GM12878 (cell line): Measurements from ENCODE around the gene LSM3. TPM values are rescaled to one million over a fixed set of nuclear protein-coding genes. Genes with fewer than 3 reads are reported as not detected.

Experiments used
- ATAC-seq: fragments of 200-7000 bp; cut with Tn5 transposase; 3 replicates; pipeline ENCODE4 v1.9.1; 2020; ENCODE audit warnings: mild to moderate bottlenecking, moderate library complexity
- BruUV-seq: library from RNA; stranded (reverse); fragments of 400-500 nt; replicated peaks from 2 replicates; lab custom pipeline; 2021; lab: Mats Ljungman, UMichigan
- CTCF ChIA-PET: fragments of 300-600 bp; sonication (Branson Sonifier 250); formaldehyde crosslinking; extraction: SDS; loops from one replicate; lab custom pipeline; 2021; ENCODE audit warnings: inconsistent platforms; lab: Yijun Ruan, JAX
- POLR2A ChIA-PET: fragments of 350-600 bp; formaldehyde crosslinking; extraction: SDS; loops from one replicate; lab custom pipeline; 2021; ENCODE audit warnings: inconsistent platforms; lab: Charles Lee
- RAD21 ChIA-PET: fragments of 300-600 bp; sonication (Branson Sonifier 250); formaldehyde crosslinking; loops from one replicate; lab custom pipeline; 2023; ENCODE audit warnings: antibody characterized with exemption; ENCODE audit not compliant: unreplicated experiment; lab: Charles Lee
- SMC1A ChIA-PET: fragments of 300-600 bp; sonication (Branson Sonifier 250); formaldehyde crosslinking; loops from one replicate; lab custom pipeline; 2023; ENCODE audit not compliant: unreplicated experiment, uncharacterized antibody; lab: Charles Lee
- DNase-seq: peaks from one replicate; pipeline ENCODE4 v3.0.0-alpha.2; 2011; ENCODE audit warnings: low read depth, low spot score
- FAIRE-seq: peaks from 3 replicates; lab custom pipeline; 2011; peaks lifted over from hg19 to GRCh38; lab: Jason Lieb, UNC
- H2AFZ ChIP-seq: 2 replicates; pipeline ENCODE4 v1.6.0; 2011; ENCODE audit warnings: low read depth, low read length, control low read depth; ENCODE audit not compliant: control insufficient read depth
- H3K27ac ChIP-seq: 2 replicates; pipeline ENCODE4 v1.5.1; 2011; ENCODE audit warnings: control low read depth; ENCODE audit not compliant: control insufficient read depth, insufficient read depth
- H3K27me3 ChIP-seq, 2 experiments: replicated peaks in 1 of 2; 2 replicates each; pipeline versions ENCODE4 v1.6.0 to v1.6.1; 2011; ENCODE audit warnings: low read length in 1 of 2; ENCODE audit not compliant: control insufficient read depth in 2 of 2, insufficient read depth in 2 of 2
- H3K36me3 ChIP-seq, 2 experiments: 2 replicates each; pipeline ENCODE4 v1.5.1; 2011; ENCODE audit warnings: low read length in 1 of 2; ENCODE audit not compliant: control insufficient read depth in 2 of 2, insufficient read depth in 2 of 2
- H3K4me1 ChIP-seq: 2 replicates; pipeline ENCODE4 v1.6.1; 2011; ENCODE audit warnings: mild to moderate bottlenecking, low read length, moderate library complexity, mixed read lengths; ENCODE audit not compliant: control insufficient read depth, insufficient read depth
- H3K4me2 ChIP-seq: 2 replicates; pipeline ENCODE4 v1.6.0; 2011; ENCODE audit warnings: control low read depth; ENCODE audit not compliant: control insufficient read depth, insufficient read depth
- H3K4me3 ChIP-seq: fragments of 200-600 bp; sonication (generic); 2 replicates; pipeline ENCODE4 v1.5.1; 2016
- H3K79me2 ChIP-seq: 2 replicates; pipeline ENCODE4 v1.6.0; 2011; ENCODE audit warnings: low read length; ENCODE audit not compliant: control insufficient read depth, insufficient read depth
- H3K9ac ChIP-seq: 2 replicates; pipeline ENCODE4 v1.8.0; 2011; ENCODE audit warnings: low read length, control low read depth, mixed read lengths; ENCODE audit not compliant: control insufficient read depth, insufficient read depth
- H3K9me3 ChIP-seq: replicated peaks from 3 replicates; pipeline ENCODE4 v1.5.1; 2011; ENCODE audit warnings: mild to moderate bottlenecking, low read length; ENCODE audit not compliant: control insufficient read depth, insufficient read depth
- H4K20me1 ChIP-seq: 2 replicates; pipeline ENCODE4 v1.6.0; 2011; ENCODE audit not compliant: control insufficient read depth, insufficient read depth
- EGR1 ChIP-seq, 2 experiments: IDR thresholded peaks; 1 replicate in 1 of 2; 2 replicates in 1 of 2; pipeline ENCODE4 v1.6.1; 2011 to 2012; ENCODE audit warnings: low read depth in 2 of 2, low read length in 2 of 2, borderline replicate concordance in 1 of 2, mild to moderate bottlenecking in 1 of 2, moderate library complexity in 1 of 2
- ETV6 ChIP-seq, 2 experiments: fragments of 450-650 bp in 1 of 2; IDR thresholded peaks in 1 of 2; conservative IDR thresholded peaks in 1 of 2; 2 replicates each; pipeline ENCODE4 v1.6.1; 2014; ENCODE audit warnings: antibody characterized with exemption in 1 of 2, borderline replicate concordance in 1 of 2, low read depth in 1 of 2, mild to moderate bottlenecking in 1 of 2, moderate library complexity in 1 of 2
- FOXM1 ChIP-seq: IDR thresholded peaks from 2 replicates; pipeline ENCODE4 v1.6.1; 2012; ENCODE audit warnings: low read depth, mild to moderate bottlenecking, inconsistent platforms, low read length, moderate library complexity
- GABPA ChIP-seq: IDR thresholded peaks from 2 replicates; pipeline ENCODE4 v1.6.1; 2014; ENCODE audit warnings: antibody characterized with exemption, low read depth, mild to moderate bottlenecking, inconsistent platforms
- JUND ChIP-seq: IDR thresholded peaks from 2 replicates; pipeline ENCODE4 v1.6.1; 2012; ENCODE audit warnings: low read depth, mild to moderate bottlenecking, low read length, improper control_type of control experiment, moderate library complexity
- KDM1A ChIP-seq: fragments of 200-600 bp; sonication (generic); IDR thresholded peaks from 2 replicates; pipeline ENCODE4 v1.6.1; 2016; ENCODE audit warnings: borderline replicate concordance
- LARP7 ChIP-seq: fragments of 450-650 bp; IDR thresholded peaks from 2 replicates; pipeline ENCODE4 v1.6.1; 2017; ENCODE audit warnings: mild to moderate bottlenecking
- MTA2 ChIP-seq: fragments of 450-650 bp; IDR thresholded peaks from 2 replicates; pipeline ENCODE4 v1.6.1; 2016; ENCODE audit warnings: low read depth, mild to moderate bottlenecking, moderate library complexity
- RELB ChIP-seq: fragments of 450-650 bp; IDR thresholded peaks from 2 replicates; pipeline ENCODE4 v1.6.1; 2017; ENCODE audit warnings: low read depth, mild to moderate bottlenecking, moderate library complexity
- SMC3 ChIP-seq: IDR thresholded peaks from 2 replicates; pipeline ENCODE4 v1.6.1; 2011; ENCODE audit warnings: low read length, improper control_type of control experiment, borderline replicate concordance
- SP1 ChIP-seq: IDR thresholded peaks from one replicate; pipeline ENCODE4 v1.6.1; 2011; ENCODE audit warnings: low read depth, low read length
- SRF ChIP-seq, 2 experiments: IDR thresholded peaks; 2 replicates each; pipeline ENCODE4 v1.6.1; 2011; ENCODE audit warnings: low read depth in 2 of 2, low read length in 2 of 2, mild to moderate bottlenecking in 1 of 2, moderate library complexity in 1 of 2
- SUPT20H ChIP-seq: IDR thresholded peaks from 2 replicates; pipeline ENCODE4 v1.6.1; 2011; ENCODE audit warnings: low read depth, mild to moderate bottlenecking, low read length, moderate library complexity, borderline replicate concordance; ENCODE audit not compliant: control insufficient read depth
- TCF3 ChIP-seq: IDR thresholded peaks from 2 replicates; pipeline ENCODE4 v1.6.1; 2012; ENCODE audit warnings: low read depth, mild to moderate bottlenecking, low read length, borderline replicate concordance; ENCODE audit not compliant: insufficient read depth
- ZNF207 ChIP-seq: fragments of 450-650 bp; IDR thresholded peaks from 2 replicates; pipeline ENCODE4 v1.6.1; 2014; ENCODE audit warnings: antibody characterized with exemption, mild to moderate bottlenecking, borderline replicate concordance
- WGBS: methylation state at CpG from one replicate; pipeline ENCODE4 v1.1.6; 2016; ENCODE audit warnings: low lambda C conversion rate; ENCODE audit not compliant: insufficient replicate concordance, insufficient coverage; ENCODE audit errors: missing lambda C conversion rate; 5-methylcytosine and 5-hydroxymethylcytosine counted together
- in situ Hi-C: fragments of 300-500 bp; cut with MboI; formaldehyde crosslinking; loops from 9 replicates; pipeline ENCODE4 v1.14.3; 2018; ENCODE audit warnings: mixed read lengths
- intact Hi-C: fragments of 100-400 bp; cut with micrococcal nuclease; formaldehyde crosslinking; loops from one replicate; pipeline ENCODE4 v1.14.2; 2022; ENCODE audit not compliant: unreplicated experiment
- polyA plus RNA-seq, 11 experiments: library from polyadenylated mRNA; depleted of rRNA in 4 of 11; unstranded in 6 of 11; stranded (reverse) in 5 of 11; fragments of >200 nt; fragmentation: Nextera tagmentation in 4 of 11; fragmentation: Illumina TruSeq in 1 of 11; extraction: Ambion mirVana in 4 of 11; extraction: Trizol in 1 of 11; gene quantifications; 1 replicate in 1 of 11; 2 replicates in 10 of 11; pipeline versions ENCODE4 v1.2.1 to v1.2.3, GENCODE V29; 2011 to 2016; ENCODE audit warnings: inconsistent platforms in 2 of 11, missing spikeins in 2 of 11, low read depth in 1 of 11
- total RNA-seq, 4 experiments: library from RNA; depleted of rRNA in 3 of 4; stranded (reverse); fragments of >200 nt in 3 of 4; fragmentation: Illumina TruSeq in 1 of 4; extraction: Trizol in 1 of 4; gene quantifications; 2 replicates each; pipeline versions ENCODE4 v1.2.1 to v1.2.3, GENCODE V29; 2013 to 2021
- TF ChIP-seq, protein P1 (sequence below), 3 experiments: IDR thresholded peaks in 2 of 3; conservative IDR thresholded peaks in 1 of 3; 2 replicates each; pipeline ENCODE4 v1.5.1; 2011; ENCODE audit warnings: low read depth in 3 of 3, low read length in 3 of 3, mild to moderate bottlenecking in 3 of 3, control low read depth in 2 of 3, moderate library complexity in 2 of 3, inconsistent platforms in 1 of 3, mixed read lengths in 1 of 3; ENCODE audit not compliant: control insufficient read depth in 2 of 3, insufficient read depth in 1 of 3; ENCODE audit errors: extremely low read depth in 1 of 3

Gene LSM3
- total and polyA plus RNA-seq, 10 of the 15 experiments (the other 5 are each of a cell fraction or from before 2014, with no cell fraction given) = 15.5 to 111 (median 29.1) TPM

- no peak overlapping the region for H3K27ac ChIP-seq
- H3K27me3 ChIP-seq = no peaks in the 10 kb centered on the region
- ChIA-PET RAD21 (no interaction called here), SMC1A (no interaction called here), POLR2A (no interaction called here), CTCF (no interaction called here)
- H3K9ac ChIP-seq = no peak overlapping the region
- BruUV-seq = no TSS peak
- H3K79me2 ChIP-seq = no peaks in the 10 kb centered on the region
- no peaks in the 10 kb centered on the region for H4K20me1 ChIP-seq
- peaks cover 16 to 29% of the 10 kb centered on the region in 2 experiments for H3K36me3 ChIP-seq
- ATAC-seq (no peak), FAIRE-seq (no peak), DNase-seq (no peak)
- TF ChIP-seq MTA2 (no peak), SP1 (no peak), FOXM1 (no peak), ZNF207 (no peak), KDM1A (no peak), SMC3 (no peak), EGR1 (IDR thresholded peaks at IDR 0.05; ENCODE audit: borderline replicate concordance in 1 of 2, low read depth in 2 of 2, low read length in 2 of 2) (no peak), RELB (no peak), ETV6 (conservative IDR thresholded peaks at IDR 0.05 in 1 of 2, IDR thresholded peaks at IDR 0.05 in 1 of 2; ENCODE audit: borderline replicate concordance in 1 of 2, low read depth in 1 of 2) (no peak), TCF3 (no peak), LARP7 (no peak), JUND (no peak), SRF (IDR thresholded peaks at IDR 0.05; ENCODE audit: low read depth in 2 of 2, low read length in 2 of 2) (no peak), SUPT20H (no peak), GABPA (no peak)
- TF ChIP-seq, protein P1, sequence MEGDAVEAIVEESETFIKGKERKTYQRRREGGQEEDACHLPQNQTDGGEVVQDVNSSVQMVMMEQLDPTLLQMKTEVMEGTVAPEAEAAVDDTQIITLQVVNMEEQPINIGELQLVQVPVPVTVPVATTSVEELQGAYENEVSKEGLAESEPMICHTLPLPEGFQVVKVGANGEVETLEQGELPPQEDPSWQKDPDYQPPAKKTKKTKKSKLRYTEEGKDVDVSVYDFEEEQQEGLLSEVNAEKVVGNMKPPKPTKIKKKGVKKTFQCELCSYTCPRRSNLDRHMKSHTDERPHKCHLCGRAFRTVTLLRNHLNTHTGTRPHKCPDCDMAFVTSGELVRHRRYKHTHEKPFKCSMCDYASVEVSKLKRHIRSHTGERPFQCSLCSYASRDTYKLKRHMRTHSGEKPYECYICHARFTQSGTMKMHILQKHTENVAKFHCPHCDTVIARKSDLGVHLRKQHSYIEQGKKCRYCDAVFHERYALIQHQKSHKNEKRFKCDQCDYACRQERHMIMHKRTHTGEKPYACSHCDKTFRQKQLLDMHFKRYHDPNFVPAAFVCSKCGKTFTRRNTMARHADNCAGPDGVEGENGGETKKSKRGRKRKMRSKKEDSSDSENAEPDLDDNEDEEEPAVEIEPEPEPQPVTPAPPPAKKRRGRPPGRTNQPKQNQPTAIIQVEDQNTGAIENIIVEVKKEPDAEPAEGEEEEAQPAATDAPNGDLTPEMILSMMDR (IDR thresholded peaks at IDR 0.05 in 2 of 3, conservative IDR thresholded peaks at IDR 0.05 in 1 of 3; ENCODE audit: control insufficient read depth in 2 of 3, extremely low read depth in 1 of 3, insufficient read depth in 1 of 3, low read depth in 3 of 3, low read length in 3 of 3) = no peak
- H3K4me1 ChIP-seq = no peaks in the 10 kb centered on the region
- 92% methylated on average over 11 of the region's 11 CpGs for WGBS
- in situ Hi-C loops (no loop called here), intact Hi-C loops (no loop called here)
- H2AFZ ChIP-seq = no peak overlapping the region
- no peaks in the 10 kb centered on the region for H3K9me3 ChIP-seq
- H3K4me2 ChIP-seq = no peak overlapping the region
- H3K4me3 ChIP-seq = no peak overlapping the region
Measured at GRCh38 chr3:14135581-14135980, 43.0 kb upstream of the LSM3 start.
